Peyer's patch (tissue), 4 donors: Measurements from ENCODE around the gene PCBD1. TPM values are rescaled to one million over a fixed set of nuclear protein-coding genes. Genes with fewer than 3 reads are reported as not detected.

Experiments used
- DNase-seq, 3 donors: peaks; one replicate each; pipeline ENCODE4 v3.0.0-alpha.2; 2017 to 2019
- H3K27ac ChIP-seq, 4 donors: fragments of 200-600 bp; sonication (generic); one replicate each; pipeline ENCODE4 v1.5.1; 2016 to 2019
- H3K27me3 ChIP-seq, 2 donors: fragments of 200-600 bp; sonication (generic); one replicate each; pipeline ENCODE4 v1.5.1; 2019
- H3K36me3 ChIP-seq, 3 donors: fragments of 200-600 bp; sonication (generic); one replicate each; pipeline ENCODE4 v1.5.1; 2016 to 2019
- H3K4me1 ChIP-seq, 4 donors: fragments of 200-600 bp; sonication (generic); one replicate each; pipeline ENCODE4 v1.5.1; 2016 to 2019
- H3K4me3 ChIP-seq, 4 donors: fragments of 200-600 bp; sonication (generic); 1 replicate in 3 of 4; 2 replicates in 1 of 4; pipeline ENCODE4 v1.5.1; 2016 to 2019; ENCODE audit warnings: mild to moderate bottlenecking in 1 of 4
- H3K9me3 ChIP-seq, 4 donors: fragments of 200-600 bp; sonication (generic); one replicate each; pipeline ENCODE4 v1.5.1; 2016 to 2019; ENCODE audit warnings: mild to moderate bottlenecking in 1 of 4
- CTCF ChIP-seq, 6 experiments: fragments of 450-650 bp in 4 of 6; fragments of 200-600 bp in 2 of 6; sonication (generic) in 1 of 6; IDR thresholded peaks; one replicate each; pipeline ENCODE4 v1.5.1; 2017 to 2019; ENCODE audit warnings: antibody characterized with exemption in 6 of 6, mild to moderate bottlenecking in 3 of 6, moderate library complexity in 1 of 6
- POLR2A ChIP-seq, 2 donors: fragments of 450-650 bp; IDR thresholded peaks; one replicate each; pipeline ENCODE4 v1.5.1; 2017; ENCODE audit warnings: antibody characterized with exemption in 2 of 2, mild to moderate bottlenecking in 2 of 2, moderate library complexity in 2 of 2
- total RNA-seq, 4 donors: library from RNA; depleted of rRNA; stranded (reverse); fragments of >200 nt; gene quantifications; one replicate each; pipeline ENCODE4 v1.1.0, GENCODE V29; 2016

The PCBD1 gene
- total RNA-seq, 4 donors from 2014 or later = 38.8 to 63.5 (median 55.9) TPM

- Histone ChIP-seq H3K4me1 (peaks cover 0 to 21% (median 0%) of the 10 kb centered on the region in 4 donors), H3K4me3 (no peak overlapping the region), H3K27ac (no peak overlapping the region), H3K9me3 (no peaks in the 10 kb centered on the region), H3K36me3 (no peaks in the 10 kb centered on the region), H3K27me3 (no peaks in the 10 kb centered on the region)
- DNase-seq = peak in 2 of 3 donors; percentile 21 to 36
- TF ChIP-seq POLR2A (IDR thresholded peaks at IDR 0.05) = no peak
- no peak for TF ChIP-seq CTCF (IDR thresholded peaks at IDR 0.05)
These were observed 19.5 kb upstream of the PCBD1 start for GRCh38 chr10:70907637-70908405.

GRCh38 chr10:70906953-70907636 lies 18.7 kb upstream of the PCBD1 start:
- peak in 3 of 6 experiments; percentile 8 to 22 (median 17) for TF ChIP-seq CTCF (IDR thresholded peaks at IDR 0.05)
- TF ChIP-seq POLR2A (IDR thresholded peaks at IDR 0.05) = no peak

GRCh38 chr10:70906031-70906783 lies 17.8 kb upstream of the PCBD1 start:
- TF ChIP-seq CTCF (IDR thresholded peaks at IDR 0.05) (no peak), POLR2A (IDR thresholded peaks at IDR 0.05) (no peak)
- DNase-seq = peak in 2 of 3 donors; percentile 5 to 28
- Histone ChIP-seq H3K27ac (no peak overlapping the region), H3K4me1 (peaks cover 0 to 22% (median 0%) of the 10 kb centered on the region in 4 donors), H3K27me3 (no peaks in the 10 kb centered on the region), H3K4me3 (no peak overlapping the region), H3K9me3 (no peaks in the 10 kb centered on the region), H3K36me3 (no peaks in the 10 kb centered on the region)

More at GRCh38 chr10:70906953-70907636, 18.7 kb upstream of the PCBD1 start:
- Histone ChIP-seq H3K36me3 (no peaks in the 10 kb centered on the region), H3K27ac (no peak overlapping the region), H3K9me3 (no peaks in the 10 kb centered on the region), H3K4me1 (peaks cover 0 to 22% (median 0%) of the 10 kb centered on the region in 4 donors), H3K4me3 (no peak overlapping the region), H3K27me3 (no peaks in the 10 kb centered on the region)
- DNase-seq = peak in 2 of 3 donors; percentile 59 to 67

GRCh38 chr10:70905071-70906021 lies 17.0 kb upstream of the PCBD1 start:
- Histone ChIP-seq H3K4me3 (no peak overlapping the region), H3K27ac (no peak overlapping the region), H3K4me1 (peaks cover 0 to 22% (median 0%) of the 10 kb centered on the region in 4 donors), H3K27me3 (no peaks in the 10 kb centered on the region), H3K36me3 (no peaks in the 10 kb centered on the region), H3K9me3 (no peaks in the 10 kb centered on the region)
- DNase-seq = peak in 2 of 3 donors; percentile 35 to 37
- no peak for TF ChIP-seq CTCF (IDR thresholded peaks at IDR 0.05)
- TF ChIP-seq POLR2A (IDR thresholded peaks at IDR 0.05) = no peak
